Subcutaneous abdominal adipose tissue (tissue), 5 donors: ENCODE data around the gene STARD3.
"Not testable (repeated sequence)": the region's sequence is repeated elsewhere in the genome, so short reads cannot be mapped to it uniquely, and the experiment has no call there.

Source experiments
- H3K27ac ChIP-seq: one replicate; pipeline ENCODE4 v1.7.0; 2013; ENCODE audit warnings: low read depth, mild to moderate bottlenecking, inconsistent platforms, low read length, moderate library complexity
- H3K27me3 ChIP-seq, 5 donors: one replicate each; pipeline ENCODE4 v1.7.0; 2013; ENCODE audit warnings: low read length in 5 of 5, inconsistent platforms in 1 of 5; ENCODE audit not compliant: control insufficient read depth in 5 of 5, insufficient read depth in 4 of 5
- H3K36me3 ChIP-seq, 5 donors: one replicate each; pipeline ENCODE4 v1.7.0; 2013; ENCODE audit warnings: low read length in 5 of 5; ENCODE audit not compliant: control insufficient read depth in 5 of 5, insufficient read depth in 5 of 5
- H3K4me1 ChIP-seq, 5 donors: one replicate each; pipeline ENCODE4 v1.7.0; 2013; ENCODE audit warnings: low read length in 5 of 5, mild to moderate bottlenecking in 3 of 5, moderate library complexity in 1 of 5; ENCODE audit not compliant: control insufficient read depth in 5 of 5, insufficient read depth in 5 of 5
- H3K4me3 ChIP-seq, 5 donors: one replicate each; pipeline ENCODE4 v1.7.0; 2013; ENCODE audit warnings: low read length in 5 of 5, low read depth in 1 of 5
- H3K9ac ChIP-seq, 5 donors: one replicate each; pipeline ENCODE4 v1.7.0; 2013; ENCODE audit warnings: low read length in 5 of 5, mild to moderate bottlenecking in 4 of 5, moderate library complexity in 3 of 5
- H3K9me3 ChIP-seq, 5 donors: one replicate each; pipeline ENCODE4 v1.7.0; 2013; ENCODE audit warnings: low read length in 5 of 5; ENCODE audit not compliant: control insufficient read depth in 5 of 5
- donor health status: healthy.
- donor health status: healthy.
- donor health status: healthy.
- donor health status: healthy.
- donor health status: healthy.

The STARD3 gene

GRCh38 chr17:39706921-39707337 lies 70.0 kb downstream of the STARD3 start:
- Histone ChIP-seq H3K36me3 (peaks cover 0 to 39% (median 33%) of the 10 kb centered on the region in 5 donors), H3K4me3 (no peak overlapping the region)

GRCh38 chr17:39709319-39709997 lies 72.5 kb downstream of the STARD3 start:
- Histone ChIP-seq H3K4me3 (no peak overlapping the region), H3K9ac (no peak overlapping the region), H3K4me1 (no peaks in the 10 kb centered on the region), H3K27me3 (no peaks in the 10 kb centered on the region), H3K27ac (no peak overlapping the region), H3K9me3 (no peaks in the 10 kb centered on the region), H3K36me3 (peaks cover 0 to 50% (median 35%) of the 10 kb centered on the region in 5 donors)

More at GRCh38 chr17:39706921-39707337, 70.0 kb downstream of the STARD3 start:
- H3K9me3 ChIP-seq: no peaks in the 10 kb centered on the region
- H3K27ac ChIP-seq: no peak overlapping the region
- H3K9ac ChIP-seq: no peak overlapping the region
- no peaks in the 10 kb centered on the region for H3K27me3 ChIP-seq
- H3K4me1 ChIP-seq: no peaks in the 10 kb centered on the region

GRCh38 chr17:39709998-39710964 lies 73.3 kb downstream of the STARD3 start:
- Histone ChIP-seq H3K9me3 (no peaks in the 10 kb centered on the region), H3K9ac (no peak overlapping the region), H3K27ac (no peak overlapping the region), H3K4me3 (no peak overlapping the region), H3K36me3 (peaks cover 0 to 54% (median 38%) of the 10 kb centered on the region in 5 donors), H3K4me1 (no peaks in the 10 kb centered on the region), H3K27me3 (no peaks in the 10 kb centered on the region)

- H3K27ac ChIP-seq: not testable (repeated sequence)
Observed at GRCh38 chr17:39711071-39711470, 74.1 kb downstream of the STARD3 start.

GRCh38 chr17:39711851-39712250 lies 74.9 kb downstream of the STARD3 start:
- no peak overlapping the region for H3K4me3 ChIP-seq
- H3K9ac ChIP-seq: no peak overlapping the region
- H3K36me3 ChIP-seq: peaks cover 0 to 68% (median 49%) of the 10 kb centered on the region in 5 donors
- H3K27me3 ChIP-seq: no peaks in the 10 kb centered on the region
- H3K9me3 ChIP-seq: no peaks in the 10 kb centered on the region
- H3K27ac ChIP-seq: no peak overlapping the region
- H3K4me1 ChIP-seq: no peaks in the 10 kb centered on the region

More at GRCh38 chr17:39711071-39711470, 74.1 kb downstream of the STARD3 start:
- H3K9ac ChIP-seq, H3K9me3 ChIP-seq, H3K4me3 ChIP-seq, H3K27me3 ChIP-seq, H3K4me1 ChIP-seq: not testable (repeated sequence)
- H3K36me3 ChIP-seq: peaks cover 0 to 62% (median 46%) of the 10 kb centered on the region in 5 donors
